ENCODE results near the gene CCDC85A.
A peak's percentile ranks its signal among the peaks of the same experiment; 100 is the strongest.

CCDC85A gene

GRCh38 chr2:56195563-56195962, 11.8 kb downstream of the CCDC85A start:
- DNase-seq (ENCODE audit: low spot score) = no peak

- DNase-seq (ENCODE audit: low spot score) = no peak
Measured at GRCh38 chr2:56197816-56198215, 14.0 kb downstream of the CCDC85A start.

- DNase-seq (ENCODE audit: low spot score) = no peak
Measured at GRCh38 chr2:56198936-56199335, 15.1 kb downstream of the CCDC85A start.

- DNase-seq (ENCODE audit: low spot score) = peak; percentile 27
Measured at GRCh38 chr2:56199492-56199891, 15.7 kb downstream of the CCDC85A start.

- DNase-seq (ENCODE audit: low spot score) = no peak
Measured at GRCh38 chr2:56202381-56203121, 18.8 kb downstream of the CCDC85A start.

- no peak for DNase-seq (ENCODE audit: low spot score)
Measured at GRCh38 chr2:56204556-56204955, 20.8 kb downstream of the CCDC85A start.

- no peak for DNase-seq (ENCODE audit: low spot score)
Measured at GRCh38 chr2:56206250-56206649, 22.5 kb downstream of the CCDC85A start.

- no peak for DNase-seq (ENCODE audit: low spot score)
Measured at GRCh38 chr2:56207760-56208159, 24.0 kb downstream of the CCDC85A start.

GRCh38 chr2:56208380-56208779, 24.6 kb downstream of the CCDC85A start:
- no peak for DNase-seq (ENCODE audit: low spot score)

GRCh38 chr2:56209701-56210100, 25.9 kb downstream of the CCDC85A start:
- DNase-seq (ENCODE audit: low spot score) = no peak

GRCh38 chr2:56210291-56210690, 26.5 kb downstream of the CCDC85A start:
- no peak for DNase-seq (ENCODE audit: low spot score)

- no peak for DNase-seq (ENCODE audit: low spot score)
Measured at GRCh38 chr2:56211048-56211447, 27.3 kb downstream of the CCDC85A start.

- DNase-seq (ENCODE audit: low spot score) = no peak
Measured at GRCh38 chr2:56215911-56216310, 32.1 kb downstream of the CCDC85A start.

GRCh38 chr2:56217106-56217505, 33.3 kb downstream of the CCDC85A start:
- no peak for DNase-seq (ENCODE audit: low spot score)

- DNase-seq (ENCODE audit: low spot score) = no peak
Measured at GRCh38 chr2:56222481-56222880, 38.7 kb downstream of the CCDC85A start.

- DNase-seq (ENCODE audit: low spot score) = no peak
Measured at GRCh38 chr2:56224316-56224715, 40.5 kb downstream of the CCDC85A start.

- DNase-seq (ENCODE audit: low spot score) = no peak
Measured at GRCh38 chr2:56227811-56228210, 44.0 kb downstream of the CCDC85A start.

- DNase-seq (ENCODE audit: low spot score) = no peak
Measured at GRCh38 chr2:56229397-56230060, 45.7 kb downstream of the CCDC85A start.

GRCh38 chr2:56230156-56230555, 46.4 kb downstream of the CCDC85A start:
- no peak for DNase-seq (ENCODE audit: low spot score)

GRCh38 chr2:56231361-56231760, 47.6 kb downstream of the CCDC85A start:
- no peak for DNase-seq (ENCODE audit: low spot score)

- no peak for DNase-seq (ENCODE audit: low spot score)
Measured at GRCh38 chr2:56232912-56233311, 49.1 kb downstream of the CCDC85A start.

GRCh38 chr2:56234241-56234640, 50.5 kb downstream of the CCDC85A start:
- DNase-seq (ENCODE audit: low spot score) = no peak

GRCh38 chr2:56239030-56239429, 55.2 kb downstream of the CCDC85A start:
- no peak for DNase-seq (ENCODE audit: low spot score)

- DNase-seq (ENCODE audit: low spot score) = no peak
Measured at GRCh38 chr2:56239437-56239836, 55.6 kb downstream of the CCDC85A start.
